Measurements from ENCODE around the gene SUFU.

Gene SUFU

DNA sequence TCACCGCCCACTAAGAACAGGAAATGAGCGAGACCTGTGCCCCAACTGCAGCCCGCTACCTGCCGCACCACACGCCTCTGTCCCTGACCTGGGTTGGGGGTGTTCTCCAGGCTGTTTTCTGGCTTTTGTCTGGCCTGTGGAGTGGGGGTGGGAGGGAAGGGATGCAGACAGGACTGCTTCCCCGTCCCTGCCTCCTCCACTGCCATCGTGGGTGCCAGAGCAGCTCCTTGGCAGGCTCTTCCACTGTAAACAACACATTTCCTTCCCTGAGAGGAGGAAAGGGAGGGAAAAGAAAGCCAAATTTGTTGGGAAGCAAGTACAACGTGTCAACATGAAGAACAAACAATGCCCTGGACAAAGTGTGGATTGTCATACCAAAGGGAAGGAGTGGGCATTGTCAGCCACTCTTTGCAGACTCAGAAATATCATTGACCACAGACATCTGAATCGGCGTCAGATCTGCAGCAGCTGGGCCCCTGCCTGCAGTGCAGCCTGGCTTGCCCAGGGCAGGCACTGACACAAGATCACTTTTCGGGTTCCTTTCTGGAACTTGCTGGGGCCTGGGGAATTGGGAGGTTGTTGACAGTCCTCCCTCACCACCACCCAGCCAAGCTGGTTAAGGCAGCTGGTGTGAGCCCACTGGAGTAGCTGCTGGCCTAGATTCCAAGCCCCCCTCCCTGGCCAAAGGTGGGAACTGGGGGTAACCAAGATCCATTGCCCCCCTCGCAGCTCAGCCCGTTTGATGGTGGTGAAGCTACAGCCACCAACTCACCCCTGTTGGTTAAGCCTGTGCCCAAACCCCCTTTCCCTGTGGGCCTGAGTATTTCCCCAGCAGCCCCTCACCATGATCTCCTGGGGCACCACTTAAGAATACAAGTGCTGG lies 117.9 kb downstream of the SUFU start:
- DNase-seq = peak; percentile 47 to 49

DNA sequence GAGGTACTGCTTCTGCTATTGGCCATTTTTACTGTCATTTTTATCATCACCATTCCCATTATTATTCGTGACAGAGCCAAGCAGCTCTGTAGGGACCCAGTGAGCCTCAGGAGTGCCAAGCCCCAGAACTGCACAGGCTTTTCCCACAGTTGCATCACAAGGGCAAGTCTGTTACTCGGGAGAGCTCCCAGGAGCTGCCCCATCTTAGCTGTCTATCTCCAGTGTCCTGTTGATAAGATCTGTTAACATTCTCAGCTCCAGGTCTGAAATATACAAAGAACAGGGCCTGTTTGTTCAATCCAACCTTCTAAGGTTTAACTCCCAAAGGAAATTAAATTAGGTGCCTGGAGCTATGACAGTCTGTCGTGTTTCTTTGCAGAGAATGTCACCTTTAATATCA lies 120.3 kb downstream of the SUFU start:
- DNase-seq = no peak

DNA sequence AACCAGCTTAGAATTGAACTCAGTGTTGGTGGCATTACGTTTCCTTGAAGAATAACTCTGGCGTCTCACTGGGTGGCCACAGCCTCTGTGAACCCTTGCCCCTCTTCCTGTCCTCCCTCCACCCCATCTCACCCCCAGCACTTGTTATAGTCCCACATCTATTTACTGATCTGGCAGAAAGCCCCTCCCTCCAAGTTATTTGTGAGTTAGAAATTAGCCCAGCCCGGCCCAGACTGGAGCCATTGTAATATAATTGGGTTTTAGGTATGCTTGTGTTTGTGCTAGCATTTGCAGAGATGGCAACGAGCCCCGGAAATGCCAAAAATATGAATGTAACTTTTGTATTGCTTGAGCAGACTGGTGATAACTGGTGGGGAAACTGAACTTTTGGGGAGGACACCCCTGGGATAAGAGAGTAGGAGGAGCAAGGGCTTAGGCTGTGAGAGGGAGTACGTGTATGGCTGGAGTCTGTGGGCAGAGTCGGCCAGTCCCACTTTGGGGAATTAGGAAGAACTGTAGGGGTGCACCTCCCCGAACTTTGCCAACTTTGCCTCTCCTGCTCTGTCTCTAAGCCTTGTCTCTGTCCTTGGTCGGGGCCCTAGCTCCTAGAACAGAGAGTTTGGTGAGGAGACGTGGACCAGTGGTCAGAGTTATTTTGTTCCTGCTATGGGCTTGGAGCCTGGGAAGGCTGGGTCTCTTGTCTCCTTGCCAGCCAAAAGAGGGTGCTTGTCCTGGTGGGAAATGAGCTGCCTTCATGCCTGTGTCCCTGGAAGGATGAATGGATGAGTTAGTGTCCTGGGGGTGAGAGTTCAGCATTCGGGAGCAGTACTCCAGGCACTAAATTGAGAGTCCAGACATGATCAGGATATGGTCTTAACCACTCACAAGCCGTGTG lies 121.2 kb downstream of the SUFU start:
- DNase-seq = no peak

DNA sequence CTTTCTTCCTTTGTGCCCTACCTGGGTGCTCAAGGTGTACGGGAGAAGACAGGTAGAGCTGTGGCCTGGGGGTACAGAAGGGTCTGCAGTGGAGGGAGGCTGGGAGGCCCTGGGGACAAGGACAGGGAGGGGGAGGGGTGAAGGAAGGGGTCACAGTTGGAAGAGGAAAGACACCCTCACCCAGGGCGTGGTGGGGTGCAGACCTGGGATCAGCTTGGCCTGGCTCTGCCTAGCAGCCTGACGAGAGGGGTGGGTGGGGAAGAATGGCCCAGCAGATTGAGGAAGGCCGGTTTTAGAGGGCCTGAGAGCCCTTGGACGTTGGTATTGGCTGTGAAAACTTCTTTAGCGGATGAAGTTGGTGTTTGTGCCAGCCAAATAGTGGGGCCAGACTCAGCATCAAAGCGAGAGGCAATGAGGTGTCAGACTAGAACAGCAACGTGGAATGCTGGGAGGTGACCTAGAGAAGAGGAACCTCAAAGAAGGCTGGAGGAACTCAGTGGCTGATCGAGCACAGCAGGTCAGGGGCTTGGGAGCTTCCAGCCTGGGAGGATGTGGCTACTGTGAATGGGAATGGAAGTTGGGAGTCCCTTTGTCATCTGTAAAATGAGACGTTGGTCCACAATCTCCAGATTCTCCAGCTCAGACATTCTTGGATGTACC lies 122.4 kb downstream of the SUFU start:
- DNase-seq = no peak

DNA sequence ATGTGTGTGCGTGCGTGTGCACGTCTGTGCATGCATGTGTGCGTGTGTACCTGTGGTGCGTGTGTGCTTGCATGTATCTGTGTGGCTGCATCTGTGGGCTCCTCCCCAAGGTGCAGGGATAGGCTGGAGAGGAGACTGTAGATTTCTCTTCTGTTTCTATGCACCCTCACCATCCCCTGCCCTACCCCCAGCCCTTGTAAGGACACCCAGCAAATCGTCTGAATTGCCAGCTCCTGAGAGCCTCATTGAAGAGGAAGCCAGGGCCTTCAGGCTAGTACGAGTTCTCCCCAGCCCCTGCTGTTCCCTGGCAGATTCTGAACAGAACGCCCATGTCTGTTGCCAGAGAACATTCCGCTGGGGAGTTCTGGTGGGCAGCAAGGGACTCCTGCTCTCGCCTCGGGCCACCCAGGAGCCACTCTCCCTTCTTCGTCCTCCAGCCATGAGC lies 123.5 kb downstream of the SUFU start:
- DNase-seq = peak; percentile 39 to 65

DNA sequence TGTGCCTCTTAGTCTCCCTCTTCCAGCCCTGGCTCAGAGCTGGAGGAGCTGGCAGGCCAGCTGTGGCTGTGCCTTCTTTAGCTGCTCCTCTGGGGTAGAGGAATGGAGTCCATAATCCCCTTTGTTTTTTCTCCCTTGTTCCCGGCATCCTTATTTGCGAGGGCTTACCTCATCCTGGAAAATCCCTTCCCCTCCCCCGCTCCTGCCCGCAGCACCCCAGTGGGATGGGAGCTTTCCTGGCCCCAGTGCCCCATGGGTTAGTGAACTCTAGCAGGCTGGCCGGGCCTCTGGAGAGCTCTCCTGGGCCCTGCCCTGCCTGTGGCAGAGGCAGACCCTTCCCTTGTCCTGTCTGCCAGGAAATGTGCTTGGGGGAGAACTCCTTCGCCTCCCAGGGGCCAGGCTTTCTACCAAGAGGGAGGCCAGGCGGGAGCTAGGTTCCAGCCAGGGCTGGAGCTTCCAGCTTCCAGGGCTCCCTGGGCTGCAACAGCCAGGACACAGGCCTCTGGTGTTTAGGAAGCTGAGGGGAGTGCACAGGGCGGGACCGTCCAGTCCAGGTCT lies 124.0 kb downstream of the SUFU start:
- peak in 1 of 2 donors; percentile 65 for DNase-seq

DNA sequence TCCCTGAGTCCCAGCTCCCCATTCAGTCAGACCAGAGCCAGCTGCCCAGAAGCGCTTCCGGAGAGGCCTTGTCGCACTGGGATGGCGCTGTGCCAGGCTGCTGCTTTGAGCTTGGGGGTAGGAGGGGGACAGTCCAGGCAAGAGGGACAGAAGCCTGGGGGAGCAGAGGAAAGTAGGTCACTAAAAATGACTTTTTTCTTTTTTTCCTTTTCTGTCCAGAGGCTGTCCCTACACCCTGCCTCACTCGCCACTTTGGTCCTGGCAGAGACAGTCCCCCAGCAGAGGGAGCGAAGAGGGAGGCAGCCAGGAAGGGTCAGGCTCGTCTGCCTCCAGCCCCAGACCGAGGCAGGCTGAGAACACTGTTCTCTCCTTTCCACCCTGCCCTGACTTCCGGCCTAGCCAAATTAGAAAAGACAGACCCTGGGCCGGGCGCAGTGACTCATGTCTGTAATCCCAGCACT lies 124.7 kb downstream of the SUFU start:
- peak; percentile 78 to 81 for DNase-seq

DNA sequence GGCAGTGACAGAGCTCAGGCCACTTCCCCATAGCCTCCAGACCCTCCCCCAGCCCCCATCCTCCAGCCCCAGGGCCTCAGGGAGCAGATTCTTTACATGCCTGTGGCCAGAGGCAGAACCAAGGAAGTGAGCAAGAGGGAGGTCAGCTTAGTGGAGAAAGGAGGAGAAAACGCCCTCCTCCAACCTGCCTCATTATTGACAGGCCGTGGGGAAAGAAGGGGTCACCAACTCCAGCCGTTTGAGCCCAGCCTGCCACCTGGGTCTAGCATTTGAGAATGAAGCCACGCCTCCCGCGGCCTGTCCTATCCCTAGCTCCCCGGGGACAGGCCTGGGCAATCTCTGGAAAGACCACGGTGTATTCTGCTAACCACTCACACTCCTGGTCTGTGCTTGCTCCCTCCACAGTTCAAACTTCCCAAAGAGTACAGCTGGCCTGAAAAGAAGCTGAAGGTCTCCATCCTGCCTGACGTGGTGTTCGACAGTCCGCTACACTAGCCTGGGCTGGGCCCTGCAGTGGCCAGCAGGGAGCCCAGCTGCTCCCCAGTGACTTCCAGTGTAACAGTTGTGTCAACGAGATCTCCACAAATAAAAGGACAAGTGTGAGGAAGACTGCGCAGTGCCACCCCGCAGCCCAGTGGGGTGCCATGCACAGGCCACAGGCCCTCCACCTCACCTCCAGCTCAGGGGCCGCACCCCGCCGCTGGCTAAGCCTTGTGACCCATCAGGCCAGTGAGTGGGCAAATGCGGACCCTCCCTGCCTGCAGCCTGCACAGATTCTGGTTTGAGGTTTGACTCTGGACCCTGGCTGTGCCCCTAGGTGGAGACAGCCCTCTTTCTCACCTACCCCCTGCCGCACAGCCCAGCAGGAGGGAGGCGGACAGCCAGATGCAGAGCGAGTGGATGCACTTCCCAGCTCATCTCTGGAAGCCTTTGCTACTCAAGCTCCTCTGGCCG lies 126.2 kb downstream of the SUFU start:
- DNase-seq = no peak

DNA sequence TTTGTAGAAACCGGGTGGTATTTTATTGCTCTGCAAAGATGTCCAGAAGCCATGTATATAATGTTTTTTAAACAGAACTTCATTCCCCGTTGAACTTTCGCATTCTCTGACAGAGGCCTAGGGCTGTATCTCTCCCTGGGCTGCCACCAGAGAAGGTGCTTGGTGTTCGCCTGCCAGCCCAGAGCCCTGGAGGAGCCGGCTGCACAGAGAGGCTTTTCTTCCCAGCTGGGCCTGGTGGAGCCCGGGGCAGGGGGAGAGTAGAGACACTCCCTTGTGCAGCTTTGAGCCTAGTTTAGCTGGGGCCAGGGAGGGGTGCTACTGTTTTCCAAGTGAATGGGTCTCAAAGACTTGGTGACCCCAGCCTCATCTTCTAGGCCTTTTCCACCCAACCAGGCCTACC lies 126.9 kb downstream of the SUFU start:
- no peak for DNase-seq

DNA sequence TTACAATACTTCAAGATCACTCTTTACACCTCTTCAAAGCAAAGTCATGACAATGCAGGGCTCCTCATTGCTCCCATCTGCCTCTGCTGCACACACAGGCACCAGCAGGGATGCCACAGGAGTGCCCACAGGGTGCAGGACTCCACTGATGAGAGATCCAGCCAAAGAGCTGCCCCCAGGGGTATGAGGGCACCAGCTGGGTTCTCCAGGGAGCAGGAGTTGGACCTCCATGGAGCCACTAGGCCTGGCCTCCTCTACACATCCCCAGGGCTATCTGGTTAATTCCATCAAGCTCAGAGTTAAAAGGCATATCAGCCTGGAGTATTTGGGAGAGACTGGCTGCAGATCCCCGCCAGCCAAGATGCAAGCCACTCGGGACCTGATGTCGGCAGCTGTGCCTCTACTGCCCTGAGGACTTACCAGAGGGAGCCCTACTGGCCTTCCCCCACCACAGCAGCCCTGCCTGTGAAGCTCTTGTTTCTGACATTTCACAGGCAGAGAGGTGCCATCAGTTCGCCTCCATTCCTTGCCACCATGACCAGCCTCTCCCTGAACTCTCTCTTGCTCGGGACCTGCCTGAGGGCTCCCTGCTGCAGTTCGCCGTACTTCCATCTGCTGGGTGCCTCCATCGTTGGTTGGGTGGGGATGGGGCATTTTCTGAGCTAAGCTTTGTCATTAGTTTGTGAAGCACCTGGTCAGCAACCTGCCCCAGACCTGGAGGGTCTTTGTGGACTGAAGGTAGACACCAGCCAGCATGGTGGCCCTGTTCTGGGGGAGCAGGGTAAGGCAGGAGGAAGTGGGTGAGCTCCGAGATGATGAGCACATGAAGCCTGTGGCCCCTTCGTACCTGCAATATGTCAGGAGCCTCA lies 128.0 kb downstream of the SUFU start:
- DNase-seq = no peak

DNA sequence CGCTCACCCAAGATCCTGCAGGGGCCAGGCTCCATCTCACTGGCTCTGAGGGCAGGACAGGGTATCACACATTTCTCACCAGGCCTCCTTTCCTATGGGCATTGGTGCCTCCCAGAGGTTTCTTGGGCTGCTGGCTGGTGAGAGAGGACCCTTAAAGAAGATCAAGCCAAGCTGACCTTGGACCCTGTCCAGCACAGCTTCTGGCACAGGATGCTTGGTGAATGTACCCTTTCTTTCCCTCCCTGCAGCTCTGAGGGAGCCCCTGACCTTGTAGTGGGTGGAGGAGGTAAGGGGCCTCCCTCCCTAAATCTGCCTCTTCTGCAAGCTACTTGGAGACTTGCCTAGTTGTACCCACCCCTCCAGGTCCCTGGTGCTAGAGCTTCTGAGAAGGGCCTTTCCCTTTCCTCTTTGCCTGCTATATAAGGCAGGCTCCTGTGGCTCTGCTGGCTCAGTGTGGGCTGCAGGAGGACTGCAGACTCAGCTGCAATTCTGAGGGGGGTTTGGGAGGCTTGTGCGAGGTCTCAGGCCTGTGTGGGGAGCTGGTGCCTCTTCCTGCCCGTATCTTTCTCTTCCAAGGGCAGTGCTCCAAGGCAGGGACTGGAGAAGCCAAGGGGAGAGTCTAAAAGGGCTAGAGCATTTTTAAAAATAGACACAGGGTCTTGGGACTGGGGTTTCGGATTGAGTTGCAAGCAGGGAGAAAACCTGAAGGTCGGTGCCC lies 128.8 kb downstream of the SUFU start:
- DNase-seq = no peak

DNA sequence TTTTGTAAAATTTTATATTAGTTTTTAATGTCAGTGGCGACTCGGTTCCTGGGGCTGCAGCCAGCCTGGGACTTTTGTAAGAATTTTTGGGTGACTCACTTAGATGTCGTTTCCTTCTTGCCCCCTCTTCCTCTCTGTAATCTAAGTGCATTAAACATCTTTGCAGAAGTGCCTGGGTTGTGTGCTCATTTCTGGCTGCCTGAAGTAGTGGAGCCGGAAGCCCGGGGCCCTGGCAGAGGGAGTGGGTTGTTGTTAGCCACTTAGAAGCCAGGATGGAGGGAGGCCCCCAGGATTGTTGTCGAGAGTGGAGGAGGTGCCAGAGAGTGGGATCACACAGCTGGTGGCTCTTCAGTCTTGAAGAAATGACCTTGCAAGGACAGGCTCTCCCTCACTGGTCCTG lies 129.5 kb downstream of the SUFU start:
- DNase-seq = no peak

DNA sequence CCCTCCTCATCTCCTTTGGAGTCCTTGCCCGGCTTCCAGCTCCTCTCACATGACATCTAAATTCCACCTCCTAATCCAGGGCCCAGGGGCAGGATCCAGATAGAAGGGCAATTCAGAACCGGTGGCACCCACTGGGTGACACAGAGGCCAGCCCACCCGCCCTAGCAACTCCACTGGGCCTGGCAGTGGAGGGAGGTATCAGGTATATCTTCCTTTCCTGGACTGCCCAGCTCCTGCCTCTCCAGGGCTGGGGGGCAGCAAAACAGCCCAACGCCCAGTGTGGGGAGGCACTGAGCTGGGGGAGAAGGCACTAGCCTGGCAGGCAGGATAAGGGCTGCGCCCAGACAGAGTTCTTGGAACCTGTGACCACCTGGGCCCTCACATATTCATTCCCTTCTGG lies 130.1 kb downstream of the SUFU start:
- no peak for DNase-seq

DNA sequence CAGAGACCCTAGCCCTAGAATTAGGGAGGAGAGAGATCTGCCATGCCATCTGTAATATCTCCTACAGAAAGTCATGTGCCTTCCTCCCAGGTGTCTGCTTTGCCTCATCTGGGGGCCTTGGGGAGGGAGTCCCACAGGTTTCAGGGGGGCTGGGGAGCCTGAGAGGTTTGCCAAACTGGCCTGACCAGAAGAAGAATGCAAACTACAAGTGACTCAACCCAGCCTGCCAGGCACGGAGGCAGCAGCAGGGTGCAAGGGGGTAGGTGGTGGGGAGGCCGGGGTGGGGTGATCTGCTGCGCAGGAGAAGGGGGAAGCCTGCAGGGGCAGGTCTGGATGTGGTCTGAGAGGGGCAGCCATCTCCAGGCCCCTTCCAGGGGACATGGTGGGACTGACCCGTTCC lies 130.9 kb downstream of the SUFU start:
- no peak for DNase-seq

DNA sequence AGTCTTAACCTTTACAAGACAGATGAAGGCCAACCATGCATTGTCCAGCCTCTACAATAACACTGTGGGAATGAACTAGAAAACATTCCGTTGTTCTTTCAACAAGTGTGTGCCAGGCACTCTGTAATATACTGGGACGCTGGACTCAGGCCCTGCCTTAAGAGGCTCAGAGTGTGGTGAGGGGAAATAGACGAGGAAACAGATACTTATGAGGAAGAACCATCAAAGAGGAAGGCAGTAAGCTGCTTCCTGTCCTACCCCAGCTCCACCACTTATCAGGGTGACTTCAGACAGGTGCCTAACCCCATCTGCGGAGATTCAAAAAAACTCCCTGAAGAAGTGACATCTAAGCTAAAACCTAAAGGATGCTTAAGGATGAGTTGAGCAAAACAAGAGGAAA lies 131.6 kb downstream of the SUFU start:
- no peak for DNase-seq

DNA sequence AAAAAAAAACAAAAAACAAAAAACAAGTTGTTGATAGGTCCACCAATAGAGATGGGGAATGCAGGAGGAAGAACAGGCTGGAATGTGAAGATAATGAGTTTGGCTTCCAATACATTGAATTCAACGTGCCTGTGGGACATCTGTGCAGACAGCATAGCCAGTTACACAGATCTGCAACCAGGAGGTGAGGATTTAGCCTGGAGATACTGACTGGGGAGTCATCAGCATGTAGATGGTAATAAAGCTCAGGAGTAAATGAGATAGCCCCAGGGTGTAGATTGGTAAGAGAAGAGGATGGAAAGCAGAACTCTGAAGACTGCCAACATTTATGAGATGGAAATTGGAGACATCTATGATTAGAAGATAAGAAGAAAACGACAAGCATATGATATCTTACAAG lies 135.8 kb downstream of the SUFU start:
- DNase-seq = no peak

DNA sequence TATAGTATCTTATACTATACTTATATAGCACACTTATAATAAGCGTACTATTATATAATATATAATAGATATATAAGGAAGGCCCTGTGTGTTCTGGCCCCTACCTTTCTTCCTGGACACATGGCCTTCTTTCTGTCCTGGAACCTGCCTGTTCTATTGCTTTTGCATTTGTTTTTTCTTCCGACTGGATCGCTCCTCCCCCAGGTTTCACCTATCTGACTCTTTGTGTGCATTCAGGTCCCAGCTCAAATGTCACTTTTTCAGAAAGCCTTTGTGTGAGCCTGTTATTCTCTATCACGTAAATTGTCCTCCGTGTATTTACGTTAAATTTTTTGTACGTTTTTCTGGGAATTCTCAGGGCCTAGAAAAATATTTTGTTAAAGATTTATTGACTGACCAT lies 137.6 kb downstream of the SUFU start:
- DNase-seq = no peak

DNA sequence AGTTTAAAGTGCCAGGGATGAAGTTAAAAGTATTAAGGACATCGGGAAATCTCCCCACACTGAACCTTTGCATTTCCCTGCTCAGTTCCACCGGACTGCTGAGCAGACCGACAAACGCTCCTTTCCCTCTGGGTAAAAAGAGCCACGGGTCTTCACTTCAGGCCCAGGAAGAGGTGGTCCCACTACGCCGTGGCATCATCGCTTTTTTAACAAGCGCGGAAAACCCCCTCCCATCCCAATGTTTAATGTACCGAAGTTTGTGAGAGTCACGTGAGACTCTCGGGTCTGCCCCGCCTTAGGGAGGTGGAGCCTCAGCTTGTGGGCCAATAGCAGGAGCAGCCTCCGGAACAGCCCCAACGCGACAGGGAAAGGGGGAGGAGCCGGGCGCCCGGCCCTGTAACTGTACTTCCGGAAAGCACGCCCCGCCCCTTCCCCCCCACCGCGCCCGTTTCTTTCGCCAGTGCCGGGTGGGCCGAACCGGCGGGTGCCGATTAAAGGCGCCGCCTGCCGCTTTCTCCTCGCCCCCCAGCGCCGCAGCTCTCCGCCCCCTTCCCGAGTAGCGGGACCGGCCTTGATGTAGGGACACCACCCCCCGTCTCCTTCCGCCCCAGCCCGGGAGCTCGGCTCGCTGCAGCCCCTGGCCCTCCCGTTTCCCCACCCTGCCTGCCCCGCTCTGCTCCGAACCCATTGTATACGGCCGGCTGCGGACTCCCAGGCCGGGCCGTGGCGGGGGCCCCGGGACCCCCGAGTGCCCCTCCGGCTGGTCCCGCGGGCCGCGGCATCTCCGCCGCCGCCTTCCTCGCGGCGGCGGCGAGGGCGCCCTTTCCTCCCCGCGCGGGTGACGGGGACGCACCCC lies 138.3 kb downstream of the SUFU start:
- DNase-seq = peak; percentile 98
